NCI-H748 (cell line): ENCODE data around the gene HYAL1.

Experiments used
- DNase-seq: peaks from one replicate; lab custom pipeline; 2025; ENCODE audit not compliant: unreplicated experiment; lab: John Stamatoyannopoulos, UW

HYAL1 gene

DNA sequence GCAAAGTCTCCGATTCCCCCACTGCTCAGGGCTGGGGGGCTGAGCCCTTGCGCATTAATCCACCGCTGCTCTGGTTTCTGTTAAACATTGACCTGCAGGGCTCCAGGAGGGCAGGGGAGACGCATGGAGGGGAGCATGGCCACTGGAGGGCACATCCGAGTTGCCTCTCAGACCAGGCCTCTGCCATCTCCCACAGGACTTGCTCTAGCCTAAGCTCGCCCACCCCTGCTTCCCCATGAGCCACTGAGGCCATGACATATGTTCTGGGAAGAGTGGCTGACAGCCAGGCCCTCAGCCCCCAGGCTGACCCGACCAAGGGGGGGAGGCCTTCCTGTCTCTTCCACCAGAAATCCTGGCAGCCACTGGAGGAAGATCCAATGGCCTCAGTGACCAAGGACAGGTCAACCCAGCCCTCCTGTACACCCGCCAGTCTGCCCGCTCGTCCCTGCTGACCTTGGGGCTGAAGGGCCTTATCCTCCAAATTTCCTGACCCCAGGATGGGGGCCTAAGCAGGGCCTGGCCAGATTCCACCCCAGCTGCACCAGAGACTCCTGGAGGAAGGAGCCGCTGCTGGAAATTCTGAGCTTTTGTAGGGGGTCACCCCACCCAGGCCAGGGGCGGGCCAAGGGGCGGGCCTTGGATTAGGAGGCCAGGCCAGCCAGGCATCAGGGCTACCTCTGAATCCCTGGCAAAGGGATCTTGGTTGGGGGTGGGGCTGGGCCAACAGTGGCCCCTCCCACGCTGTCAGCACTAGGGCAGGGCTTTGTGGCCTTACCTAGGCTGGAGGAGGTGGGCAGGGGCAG lies at the start of gene HYAL1:
HYAL1 (minus strand) TSS at position 562 of the 803 bp plus-strand sequence. CDS start 618 bp downstream, outside the sequence.
- no peak for DNase-seq

- DNase-seq: no peak
These were observed 49.4 kb upstream of the HYAL1 start for GRCh38 chr3:50352781-50353180.

DNA sequence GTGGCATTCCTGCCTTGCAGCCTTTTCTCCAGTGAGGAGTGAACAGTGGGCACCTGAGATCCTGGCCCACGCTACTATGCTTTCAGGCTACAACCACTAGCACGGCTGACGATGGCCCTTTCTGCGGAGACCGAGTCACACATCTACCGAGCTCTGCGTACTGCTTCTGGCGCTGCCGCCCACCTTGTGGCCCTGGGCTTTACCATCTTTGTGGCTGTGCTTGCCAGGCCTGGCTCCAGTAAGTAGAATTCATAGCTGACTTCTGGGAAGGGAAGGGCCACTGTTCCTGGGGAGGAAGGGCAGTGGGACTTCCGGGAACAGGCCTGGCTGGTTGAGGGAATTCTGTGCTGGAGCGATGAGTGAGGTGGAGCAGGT lies 47.9 kb upstream of the HYAL1 start:
- no peak for DNase-seq

- peak; percentile 91 for DNase-seq
These were observed 47.4 kb upstream of the HYAL1 start, which contains the start of the genes CYB561D2 and NPRL2 for GRCh38 chr3:50350527-50351322. Gene CYB561D2 (plus strand): TSS chr3:50350862. CDS start chr3:50351434, 572 bp downstream. Gene NPRL2 (minus strand): TSS chr3:50350775. CDS start chr3:50350652, 123 bp downstream.

GRCh38 chr3:50350213-50350526 lies 46.8 kb upstream of the HYAL1 start:
- no peak for DNase-seq

GRCh38 chr3:50347187-50347813 lies 43.9 kb upstream of the HYAL1 start:
- DNase-seq: peak; percentile 69

- peak; percentile 77 for DNase-seq
These were observed 42.3 kb upstream of the HYAL1 start, which contains the start of gene ZMYND10 for GRCh38 chr3:50345586-50346234. Gene ZMYND10 (minus strand): TSS chr3:50345732. CDS start chr3:50345579, 153 bp downstream.

DNA sequence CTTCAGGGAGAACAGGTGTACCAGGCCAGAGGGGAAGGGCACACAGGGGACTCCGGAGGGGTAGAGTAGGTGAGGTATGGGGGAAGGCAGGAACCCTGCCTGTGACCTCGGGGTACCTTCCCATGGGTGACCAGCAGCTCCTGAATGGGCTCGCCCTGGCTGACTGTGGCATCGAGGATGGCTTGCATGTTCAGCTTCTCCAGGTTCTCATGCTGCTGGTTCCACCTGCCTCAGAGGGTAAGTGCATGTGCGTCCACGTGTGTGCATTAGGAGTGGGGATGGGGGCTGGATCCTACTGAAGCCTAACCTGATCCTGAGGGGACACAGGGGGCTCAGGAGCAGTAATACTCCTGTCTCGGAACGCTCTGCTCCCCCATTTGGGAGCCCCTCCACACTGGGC lies 41.6 kb upstream of the HYAL1 start:
- no peak for DNase-seq

GRCh38 chr3:50342813-50343633 lies 39.6 kb upstream of the HYAL1 start:
- no peak for DNase-seq

DNA sequence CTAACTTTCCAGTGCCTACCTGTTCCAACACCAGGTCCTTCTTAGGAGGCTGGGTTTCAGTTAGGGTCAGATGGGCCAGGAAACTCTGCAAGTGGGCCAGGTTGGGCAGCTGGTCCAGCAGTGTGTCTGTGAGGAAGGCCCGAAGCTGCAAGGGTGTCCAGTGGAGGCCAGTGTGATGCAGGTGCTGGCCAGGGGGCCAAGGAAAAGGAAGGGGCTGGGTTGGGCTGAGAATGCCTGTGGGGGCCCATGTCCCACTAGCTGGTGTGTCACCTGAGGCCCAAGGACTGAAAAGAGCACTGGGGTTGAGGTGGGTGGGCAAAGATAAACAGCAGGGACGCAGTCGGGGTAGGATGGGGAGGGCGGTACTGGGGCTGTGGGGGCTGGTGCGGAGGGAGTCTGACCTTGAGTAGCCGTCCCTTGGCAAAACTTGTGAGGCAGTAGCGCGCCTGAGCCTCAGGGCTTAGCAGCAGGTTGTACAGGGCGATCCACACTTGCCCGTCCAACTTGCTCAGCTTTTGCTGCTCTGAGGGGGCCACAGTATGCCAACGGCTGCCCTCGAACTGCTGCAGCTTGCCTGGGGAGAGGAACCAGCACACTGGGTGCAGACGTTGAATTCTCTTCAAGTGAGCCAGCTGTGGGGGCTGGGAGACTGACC lies 38.7 kb upstream of the HYAL1 start:
- no peak for DNase-seq

- no peak for DNase-seq
These were observed 38.2 kb upstream of the HYAL1 start for GRCh38 chr3:50341537-50341936.

GRCh38 chr3:50340448-50341329 lies 37.3 kb upstream of the HYAL1 start, which contains the start of gene RASSF1:
Gene RASSF1 (minus strand): TSS chr3:50340836. CDS start chr3:50340805, 31 bp downstream.
- DNase-seq: no peak

DNA sequence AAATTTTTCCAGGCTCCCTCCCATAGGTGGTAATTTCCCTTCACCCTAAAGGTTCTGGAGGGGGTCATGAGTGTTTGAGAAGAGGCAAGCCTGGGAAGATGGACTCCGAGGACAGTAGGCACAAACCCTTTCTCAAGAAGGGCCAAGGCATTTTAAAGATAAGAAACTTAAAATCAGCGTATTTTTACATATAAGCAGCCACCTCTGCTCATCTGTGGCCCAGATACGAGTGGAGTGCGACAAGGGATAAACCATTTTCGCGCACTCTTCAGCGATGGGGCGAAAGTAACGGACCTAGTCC lies 36.7 kb upstream of the HYAL1 start:
- no peak for DNase-seq

DNA sequence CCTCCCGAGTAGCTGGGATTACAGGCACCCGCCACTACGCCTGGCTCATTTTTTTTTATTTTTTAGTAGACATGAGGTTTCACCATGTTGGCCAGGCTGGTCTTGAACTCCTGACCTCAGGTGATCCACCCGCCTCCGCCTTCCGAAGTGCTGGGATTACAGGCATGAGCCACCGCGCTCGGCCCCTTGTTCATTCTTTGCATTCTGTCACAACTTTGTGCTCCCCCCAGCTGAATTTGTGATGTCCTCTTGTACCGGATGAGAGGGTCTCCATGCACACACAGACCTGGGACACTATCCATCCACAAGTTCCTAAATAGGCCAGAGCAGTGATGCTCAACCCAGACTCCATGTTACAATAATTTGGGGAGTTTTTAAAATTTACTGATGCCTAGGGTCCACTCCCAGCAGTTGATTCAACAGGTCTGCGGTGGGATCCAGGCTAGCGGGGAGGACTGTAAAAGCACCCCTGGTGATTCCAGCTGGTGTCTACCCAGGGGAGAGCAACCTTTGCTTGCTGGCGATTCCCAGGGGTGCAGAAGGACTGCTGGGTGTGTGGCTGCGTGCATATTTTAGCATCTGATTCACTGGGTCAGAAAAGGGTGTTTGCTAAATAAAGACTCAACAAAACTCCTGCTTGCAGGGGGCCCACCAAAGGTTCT lies 36.2 kb upstream of the HYAL1 start:
- no peak for DNase-seq

- no peak for DNase-seq
These were observed 35.6 kb upstream of the HYAL1 start for GRCh38 chr3:50338965-50339364.

- peak; percentile 97 for DNase-seq
These were observed 33.9 kb upstream of the HYAL1 start for GRCh38 chr3:50337175-50337861.

GRCh38 chr3:50336452-50337174 lies 33.2 kb upstream of the HYAL1 start:
- no peak for DNase-seq
